ENCODE data around the gene BBS9. TPM values are rescaled to one million over a fixed set of nuclear protein-coding genes. Genes with fewer than 3 reads are reported as not detected.

Gene BBS9
- total and polyA plus RNA-seq, 12 donors = 4.1 to 44.0 (median 10.0) TPM

- peaks cover 0 to 2% (median 0%) of the 10 kb centered on the region in 9 donors for H3K4me1 ChIP-seq
- H3K9me3 ChIP-seq = no peaks in the 10 kb centered on the region
- no peak overlapping the region for H3K4me3 ChIP-seq
- WGBS, 2 donors = 98 to 100% methylated on average over 4 of the region's 4 CpGs
- no peaks in the 10 kb centered on the region for H3K27me3 ChIP-seq
- ATAC-seq (no peak), DNase-seq (no peak)
- no peak for TF ChIP-seq CTCF (IDR thresholded peaks at IDR 0.05)
- no peak overlapping the region for H3K27ac ChIP-seq
- peaks cover 0 to 12% (median 0%) of the 10 kb centered on the region in 9 donors for H3K36me3 ChIP-seq
- intact Hi-C loops (cut with DNase I) = no loop called here
Observed at GRCh38 chr7:33531888-33532287, 402.5 kb downstream of the BBS9 start.

GRCh38 chr7:33534833-33535232 is 405.5 kb downstream of the BBS9 start:
- DNase-seq = no peak
- Histone ChIP-seq H3K4me3 (no peak overlapping the region), H3K9me3 (peaks cover 0 to 16% (median 0%) of the 10 kb centered on the region in 11 donors), H3K4me1 (peaks cover 0 to 16% (median 3%) of the 10 kb centered on the region in 9 donors), H3K36me3 (peaks cover 0 to 12% (median 0%) of the 10 kb centered on the region in 9 donors), H3K27ac (no peak overlapping the region), H3K27me3 (no peaks in the 10 kb centered on the region)
- no peak for ATAC-seq
- no peak for TF ChIP-seq CTCF (IDR thresholded peaks at IDR 0.05)
- 75 to 85% methylated on average over 1 of the region's 1 CpG for WGBS, 2 donors
- intact Hi-C loops (cut with DNase I) = no loop called here

GRCh38 chr7:33535989-33536388 is 406.6 kb downstream of the BBS9 start:
- ATAC-seq = no peak
- no peaks in the 10 kb centered on the region for H3K27me3 ChIP-seq
- no peak for DNase-seq
- no peak for TF ChIP-seq CTCF (IDR thresholded peaks at IDR 0.05)
- H3K27ac ChIP-seq = no peak overlapping the region
- 82 to 94% methylated on average over 7 of the region's 7 CpGs for WGBS, 2 donors
- H3K4me3 ChIP-seq = no peak overlapping the region
- H3K4me1 ChIP-seq = peaks cover 0 to 18% (median 4%) of the 10 kb centered on the region in 9 donors
- H3K36me3 ChIP-seq = peaks cover 0 to 12% (median 0%) of the 10 kb centered on the region in 9 donors
- H3K9me3 ChIP-seq = peaks cover 0 to 17% (median 0%) of the 10 kb centered on the region in 11 donors
- intact Hi-C loops (cut with DNase I) = no loop called here

GRCh38 chr7:33536398-33537103 is 407.2 kb downstream of the BBS9 start:
- Histone ChIP-seq H3K27me3 (no peaks in the 10 kb centered on the region), H3K4me3 (no peak overlapping the region), H3K4me1 (peaks cover 0 to 18% (median 4%) of the 10 kb centered on the region in 9 donors), H3K36me3 (peaks cover 0 to 12% (median 0%) of the 10 kb centered on the region in 9 donors), H3K9me3 (peaks cover 0 to 17% (median 0%) of the 10 kb centered on the region in 11 donors), H3K27ac (no peak overlapping the region)
- no peak for TF ChIP-seq CTCF (IDR thresholded peaks at IDR 0.05)
- intact Hi-C loops (cut with DNase I) = no loop called here
- ATAC-seq (no peak), DNase-seq (no peak)
- 56 to 61% methylated on average over 4 of the region's 4 CpGs for WGBS, 2 donors

Data from heart right ventricle (tissue), 16 donors.